Neural progenitor cell (in vitro differentiated cells): ENCODE results near the gene ARHGAP30. TPM values are rescaled to one million over a fixed set of nuclear protein-coding genes. Genes with fewer than 3 reads are reported as not detected.

Experiments
- DNase-seq: peaks from one replicate; pipeline ENCODE4 v3.0.0-alpha.2; 2016; ENCODE audit warnings: low spot score
- H2AFZ ChIP-seq: fragments of 200-600 bp; sonication (generic); replicated peaks from 2 replicates; pipeline ENCODE4 v1.6.1; 2016; ENCODE audit warnings: antibody characterized with exemption
- H3F3A ChIP-seq: fragments of 200-600 bp; sonication (generic); 2 replicates; pipeline ENCODE4 v1.6.1; 2016; ENCODE audit warnings: antibody characterized with exemption, low read depth
- H3K27ac ChIP-seq: fragments of 200-600 bp; sonication (generic); 2 replicates; pipeline ENCODE4 v1.5.1; 2016; ENCODE audit warnings: mild to moderate bottlenecking
- H3K27me3 ChIP-seq: fragments of 200-600 bp; sonication (generic); 2 replicates; pipeline ENCODE4 v1.6.1; 2016; ENCODE audit warnings: mild to moderate bottlenecking, moderate library complexity
- H3K36me3 ChIP-seq: fragments of 200-600 bp; sonication (generic); 2 replicates; pipeline ENCODE4 v1.5.1; 2016
- H3K4me1 ChIP-seq: fragments of 200-600 bp; sonication (generic); 2 replicates; pipeline ENCODE4 v1.6.1; 2016; ENCODE audit warnings: mixed run types
- H3K4me2 ChIP-seq: fragments of 200-600 bp; sonication (generic); 2 replicates; pipeline ENCODE4 v1.6.1; 2016
- H3K4me3 ChIP-seq: fragments of 200-600 bp; sonication (generic); 2 replicates; pipeline ENCODE4 v1.5.1; 2016
- H3K79me2 ChIP-seq: fragments of 200-600 bp; sonication (generic); 2 replicates; pipeline ENCODE4 v1.6.1; 2016; ENCODE audit warnings: low read depth
- H3K9ac ChIP-seq: fragments of 200-600 bp; sonication (generic); 2 replicates; pipeline ENCODE4 v1.6.1; 2016
- H3K9me3 ChIP-seq: fragments of 200-600 bp; sonication (generic); 2 replicates; pipeline ENCODE4 v1.5.1; 2016; ENCODE audit warnings: low read depth
- H4K20me1 ChIP-seq: fragments of 200-600 bp; sonication (generic); 2 replicates; pipeline ENCODE4 v1.6.1; 2016; ENCODE audit warnings: low read depth
- H3K27ac Mint-ChIP-seq: 3 replicates; pipeline ENCODE4 v1.8.0; 2021; ENCODE audit warnings: mixed read lengths
- H3K27me3 Mint-ChIP-seq: 2 replicates; pipeline ENCODE4 v1.8.0; 2022; ENCODE audit warnings: low read depth, mild to moderate bottlenecking, inconsistent platforms, moderate library complexity, mixed read lengths; ENCODE audit not compliant: insufficient read depth
- H3K36me3 Mint-ChIP-seq: 3 replicates; pipeline ENCODE4 v1.8.0; 2021; ENCODE audit warnings: mixed read lengths
- H3K4me1 Mint-ChIP-seq: 3 replicates; pipeline ENCODE4 v1.8.0; 2021; ENCODE audit warnings: mixed read lengths
- H3K4me3 Mint-ChIP-seq: 3 replicates; pipeline ENCODE4 v1.8.0; 2021; ENCODE audit warnings: mild to moderate bottlenecking, moderate library complexity, mixed read lengths
- H3K9me3 Mint-ChIP-seq: 3 replicates; pipeline ENCODE4 v1.8.0; 2020; ENCODE audit warnings: mixed read lengths
- CTCF ChIP-seq: fragments of 200-600 bp; sonication (generic); IDR thresholded peaks from 2 replicates; pipeline ENCODE4 v1.5.1; 2017; ENCODE audit warnings: antibody characterized with exemption, mild to moderate bottlenecking
- EZH2 ChIP-seq: fragments of 200-600 bp; sonication (generic); IDR thresholded peaks from 2 replicates; pipeline ENCODE4 v1.6.1; 2017; ENCODE audit warnings: antibody characterized with exemption, mild to moderate bottlenecking, moderate library complexity
- EZH2phosphoT487 ChIP-seq: fragments of 200-600 bp; sonication (generic); IDR thresholded peaks from 2 replicates; pipeline ENCODE4 v1.6.1; 2017; ENCODE audit warnings: antibody characterized with exemption
- total RNA-seq: library from RNA; depleted of rRNA; stranded (reverse); fragments of >200 nt; gene quantifications from 2 replicates; pipeline ENCODE4 v1.2.3, GENCODE V29; 2015; ENCODE audit warnings: low replicate concordance

ARHGAP30 gene
- total RNA-seq, 1 donor from 2014 or later, result not detected

- Histone ChIP-seq H3K9me3 (no peaks in the 10 kb centered on the region), H3K27me3 (no peaks in the 10 kb centered on the region), H3K79me2 (no peaks in the 10 kb centered on the region), H3K4me1 (peaks cover 11% of the 10 kb centered on the region), H3K9ac (no peak overlapping the region), H3F3A (no peaks in the 10 kb centered on the region), H3K4me3 (no peak overlapping the region), H3K36me3 (no peaks in the 10 kb centered on the region), H4K20me1 (no peaks in the 10 kb centered on the region), H3K4me2 (no peak overlapping the region), H2AFZ (no peak overlapping the region), H3K27ac (no peak overlapping the region)
- peaks cover 21% of the 10 kb centered on the region for H3K4me1 Mint-ChIP-seq
- peaks cover 3% of the 10 kb centered on the region for H3K9me3 Mint-ChIP-seq
- peaks cover 14% of the 10 kb centered on the region for H3K27me3 Mint-ChIP-seq
- no peak for TF ChIP-seq EZH2
- TF ChIP-seq CTCF, result no peak
- no peak for TF ChIP-seq EZH2phosphoT487
- H3K27ac Mint-ChIP-seq, result peak overlapping the region; percentile 69
- H3K4me3 Mint-ChIP-seq, result no peak overlapping the region
- H3K36me3 Mint-ChIP-seq, result no peaks in the 10 kb centered on the region
- DNase-seq, result no peak
These were observed 12.8 kb upstream of the ARHGAP30 start for GRCh38 chr1:161082483-161082882.

- Mint-ChIP-seq H3K9me3 (peaks cover 3% of the 10 kb centered on the region), H3K27ac (no peak overlapping the region), H3K27me3 (peaks cover 14% of the 10 kb centered on the region), H3K4me1 (peaks cover 21% of the 10 kb centered on the region), H3K4me3 (no peak overlapping the region), H3K36me3 (no peaks in the 10 kb centered on the region)
- no peaks in the 10 kb centered on the region for H4K20me1 ChIP-seq
- no peak overlapping the region for H3K9ac ChIP-seq
- no peaks in the 10 kb centered on the region for H3K36me3 ChIP-seq
- no peaks in the 10 kb centered on the region for H3K79me2 ChIP-seq
- no peak overlapping the region for H3K27ac ChIP-seq
- no peaks in the 10 kb centered on the region for H3K27me3 ChIP-seq
- no peaks in the 10 kb centered on the region for H3F3A ChIP-seq
- no peak overlapping the region for H3K4me2 ChIP-seq
- H3K4me1 ChIP-seq, result peaks cover 11% of the 10 kb centered on the region
- no peaks in the 10 kb centered on the region for H3K9me3 ChIP-seq
- H2AFZ ChIP-seq, result no peak overlapping the region
- no peak for DNase-seq
- no peak overlapping the region for H3K4me3 ChIP-seq
- TF ChIP-seq EZH2 (no peak), EZH2phosphoT487 (no peak), CTCF (no peak)
These were observed 11.8 kb upstream of the ARHGAP30 start for GRCh38 chr1:161081519-161081918.

- no peak for TF ChIP-seq EZH2phosphoT487
- no peaks in the 10 kb centered on the region for H3K36me3 Mint-ChIP-seq
- Histone ChIP-seq H3K79me2 (no peaks in the 10 kb centered on the region), H3K4me3 (no peak overlapping the region), H3K27ac (no peak overlapping the region), H3K36me3 (no peaks in the 10 kb centered on the region), H3K4me1 (peaks cover 5% of the 10 kb centered on the region), H3F3A (no peaks in the 10 kb centered on the region), H4K20me1 (no peaks in the 10 kb centered on the region), H3K27me3 (no peaks in the 10 kb centered on the region), H3K9ac (no peak overlapping the region), H3K9me3 (no peaks in the 10 kb centered on the region), H3K4me2 (no peak overlapping the region), H2AFZ (peak overlapping the region; percentile 9)
- H3K4me3 Mint-ChIP-seq, result no peak overlapping the region
- H3K4me1 Mint-ChIP-seq, result peaks cover 17% of the 10 kb centered on the region
- peaks cover 14% of the 10 kb centered on the region for H3K27me3 Mint-ChIP-seq
- peaks cover 3% of the 10 kb centered on the region for H3K9me3 Mint-ChIP-seq
- H3K27ac Mint-ChIP-seq, result no peak overlapping the region
- DNase-seq, result no peak
These were observed 11.0 kb upstream of the ARHGAP30 start for GRCh38 chr1:161080441-161081405.
